IMR-90 (cell line): ENCODE measurements around the gene SPATA21. TPM values are rescaled to one million over a fixed set of nuclear protein-coding genes. Genes with fewer than 3 reads are reported as not detected.

Experiments used
- ATAC-seq: fragments of 200-7000 bp; cut with Tn5 transposase; 2 replicates; pipeline ENCODE4 v1.9.1; 2020; ENCODE audit warnings: low read depth, mild to moderate bottlenecking, moderate library complexity
- BruUV-seq: library from RNA; stranded (reverse); fragments of 400-500 nt; replicated peaks from 2 replicates; lab custom pipeline; 2021; lab: Mats Ljungman, UMichigan
- CTCF ChIA-PET: fragments of 300-600 bp; formaldehyde crosslinking; extraction: SDS; loops from one replicate; lab custom pipeline; 2021; ENCODE audit warnings: antibody characterized with exemption; lab: Yijun Ruan, JAX
- POLR2A ChIA-PET: fragments of 300-600 bp; sonication (Branson Sonifier 250); formaldehyde crosslinking; loops from one replicate; lab custom pipeline; 2022; ENCODE audit warnings: antibody characterized with exemption; ENCODE audit not compliant: unreplicated experiment; lab: Charles Lee
- DNase-seq: peaks from one replicate; pipeline ENCODE4 v3.0.0; 2013
- H2AFZ ChIP-seq: replicated peaks from 2 replicates; pipeline ENCODE3; 2013; ENCODE audit warnings: low read length, mild to moderate bottlenecking; ENCODE audit not compliant: poor library complexity
- H2AK5ac ChIP-seq: 2 replicates; pipeline ENCODE4 v1.6.1; 2013; ENCODE audit warnings: low read depth, low read length, inconsistent platforms
- H2AK9ac ChIP-seq: replicated peaks from 2 replicates; pipeline ENCODE3; 2013; ENCODE audit warnings: mild to moderate bottlenecking, low read depth, low read length, moderate library complexity; ENCODE audit not compliant: poor library complexity
- H2BK120ac ChIP-seq: 2 replicates; pipeline ENCODE4 v1.6.1; 2013; ENCODE audit warnings: low read depth, low read length, inconsistent platforms
- H2BK15ac ChIP-seq: 3 replicates; pipeline ENCODE4 v1.6.1; 2013; ENCODE audit warnings: low read depth, low read length, inconsistent platforms
- H2BK20ac ChIP-seq: 2 replicates; pipeline ENCODE4 v1.6.1; 2013; ENCODE audit warnings: low read depth, mild to moderate bottlenecking, inconsistent platforms, low read length, moderate library complexity
- H2BK5ac ChIP-seq: 2 replicates; pipeline ENCODE4 v1.6.1; 2013; ENCODE audit warnings: mild to moderate bottlenecking, low read depth, low read length, inconsistent platforms; ENCODE audit not compliant: poor library complexity, severe bottlenecking
- H3K14ac ChIP-seq: replicated peaks from 2 replicates; pipeline ENCODE4 v1.6.1; 2013; ENCODE audit warnings: low read depth, low read length, inconsistent platforms
- H3K18ac ChIP-seq: 2 replicates; pipeline ENCODE4 v1.6.1; 2013; ENCODE audit warnings: low read depth, low read length, control low read depth
- H3K23ac ChIP-seq: 2 replicates; pipeline ENCODE4 v1.6.1; 2013; ENCODE audit warnings: low read depth, low read length, inconsistent platforms
- H3K27ac ChIP-seq: 2 replicates; pipeline ENCODE4 v1.5.1; 2013; ENCODE audit warnings: mild to moderate bottlenecking, control low read depth, low read length; ENCODE audit not compliant: insufficient read depth
- H3K27me3 ChIP-seq: 2 replicates; pipeline ENCODE4 v1.6.1; 2013; ENCODE audit warnings: low read length; ENCODE audit not compliant: control insufficient read depth, insufficient read depth
- H3K36me3 ChIP-seq: 2 replicates; pipeline ENCODE4 v1.6.1; 2013; ENCODE audit warnings: low read length, mixed read lengths; ENCODE audit not compliant: control insufficient read depth, insufficient read depth
- H3K4ac ChIP-seq: 2 replicates; pipeline ENCODE4 v1.6.1; 2013; ENCODE audit warnings: low read depth, low read length, inconsistent platforms
- H3K4me1 ChIP-seq: 2 replicates; pipeline ENCODE4 v1.6.1; 2013; ENCODE audit warnings: low read length, mixed read lengths; ENCODE audit not compliant: control insufficient read depth, insufficient read depth
- H3K4me2 ChIP-seq: 2 replicates; pipeline ENCODE4 v1.6.1; 2013; ENCODE audit warnings: low read depth, mild to moderate bottlenecking, control low read depth, low read length, moderate library complexity
- H3K4me3 ChIP-seq: 2 replicates; pipeline ENCODE4 v1.5.1; 2013; ENCODE audit warnings: low read depth, mild to moderate bottlenecking, control low read depth, low read length, moderate library complexity; ENCODE audit not compliant: insufficient read depth
- H3K56ac ChIP-seq: 2 replicates; pipeline ENCODE4 v1.6.1; 2013; ENCODE audit warnings: low read length, inconsistent platforms; ENCODE audit not compliant: insufficient read depth; ENCODE audit errors: extremely low read depth
- H3K79me1 ChIP-seq, 2 experiments: 2 replicates each; pipeline ENCODE4 v1.6.1; 2013; ENCODE audit warnings: low read length in 2 of 2, inconsistent platforms in 1 of 2, low read depth in 1 of 2
- H3K9ac ChIP-seq: 2 replicates; pipeline ENCODE4 v1.6.1; 2013; ENCODE audit warnings: low read depth, low read length, control low read depth
- H3K9me1 ChIP-seq: 2 replicates; pipeline ENCODE4 v1.6.1; 2013; ENCODE audit warnings: low read length, inconsistent platforms; ENCODE audit not compliant: insufficient read depth
- H3K9me3 ChIP-seq: 2 replicates; pipeline ENCODE4 v1.6.1; 2013; ENCODE audit warnings: low read length; ENCODE audit not compliant: control insufficient read depth, insufficient read depth
- H4K20me1 ChIP-seq: 2 replicates; pipeline ENCODE4 v1.6.1; 2013; ENCODE audit warnings: low read length, inconsistent platforms; ENCODE audit not compliant: insufficient read depth
- H4K5ac ChIP-seq: 2 replicates; pipeline ENCODE4 v1.6.1; 2013; ENCODE audit warnings: mild to moderate bottlenecking, low read depth, low read length, control low read depth
- H4K8ac ChIP-seq, 2 experiments: 2 replicates each; pipeline ENCODE4 v1.6.1; 2013; ENCODE audit warnings: low read depth in 2 of 2, low read length in 2 of 2, control low read depth in 1 of 2, inconsistent platforms in 1 of 2
- H4K91ac ChIP-seq: 2 replicates; pipeline ENCODE4 v1.6.1; 2013; ENCODE audit warnings: low read depth, low read length, inconsistent platforms; ENCODE audit not compliant: insufficient read depth
- BHLHE40 ChIP-seq: fragments of 150-350 bp; IDR thresholded peaks from 2 replicates; pipeline ENCODE4 v1.6.1; 2016; ENCODE audit warnings: mild to moderate bottlenecking, low read depth, low read length
- FOS ChIP-seq: fragments of 150-350 bp; IDR thresholded peaks from 2 replicates; pipeline ENCODE4 v1.6.1; 2016; ENCODE audit warnings: low read depth, low read length
- MAFK ChIP-seq: IDR thresholded peaks from 2 replicates; pipeline ENCODE4 v1.6.1; 2012; ENCODE audit warnings: low read depth, low read length, improper control_type of control experiment
- NFE2L2 ChIP-seq: fragments of 150-350 bp; IDR thresholded peaks from 2 replicates; pipeline ENCODE4 v1.6.1; 2016; ENCODE audit warnings: low read depth, mild to moderate bottlenecking, low read length
- POLR2A ChIP-seq: IDR thresholded peaks from 2 replicates; pipeline ENCODE4 v1.6.1; 2012; ENCODE audit warnings: mild to moderate bottlenecking, low read depth, low read length
- WGBS, 2 experiments: methylation state at CpG; one replicate each; pipeline versions ENCODE4 v1.1.5 to v1.1.7; 2013; ENCODE audit warnings: missing lambda C conversion rate in 2 of 2; ENCODE audit not compliant: insufficient read length in 1 of 2; ENCODE audit errors: extremely low coverage in 2 of 2; 5-methylcytosine and 5-hydroxymethylcytosine counted together
- dilution Hi-C: fragments of 300-500 bp; cut with HindIII; formaldehyde crosslinking; loops from one replicate; pipeline ENCODE4 v1.14.3; 2018; ENCODE audit warnings: low sequenced_read_pairs; ENCODE audit not compliant: unreplicated experiment
- in situ Hi-C: fragments of 300-500 bp; cut with MboI; formaldehyde crosslinking; loops from 3 replicates; pipeline ENCODE4 v1.14.3; 2019; ENCODE audit warnings: low sequenced_read_pairs, inconsistent platforms, mixed read lengths
- intact Hi-C: fragments of 100-400 bp; cut with micrococcal nuclease; formaldehyde crosslinking; loops from 2 replicates; pipeline ENCODE4 v1.10.0; 2022
- polyA plus RNA-seq, 3 experiments: library from polyadenylated mRNA; depleted of rRNA; stranded (reverse); fragments of >200 nt; gene quantifications; 2 replicates each; pipeline ENCODE4 v1.2.3, GENCODE V29; 2012; ENCODE audit warnings: low replicate concordance in 1 of 3
- total RNA-seq: library from RNA; depleted of rRNA; stranded (reverse); fragments of >200 nt; gene quantifications from 2 replicates; pipeline ENCODE4 v1.2.3, GENCODE V29; 2012

SPATA21 gene
- total and polyA plus RNA-seq, 2 of the 4 experiments (the other 2 are of a cell fraction): not detected

- ChIA-PET CTCF (no interaction called here), POLR2A (no interaction called here)
- Histone ChIP-seq H3K9me3 (no peaks in the 10 kb centered on the region), H3K18ac (peak overlapping the region; percentile 95), H3K27ac (peak overlapping the region; percentile 95), H2AK5ac (peak overlapping the region; percentile 100), H2BK5ac (peak overlapping the region; percentile 97), H3K23ac (peak overlapping the region; percentile 68; the same call in 1 of the 2 replicates), H4K8ac (peak overlapping the region; percentile 1 to 96; a peak in 3 of 4 replicates), H3K27me3 (no peaks in the 10 kb centered on the region), H2AK9ac (peak overlapping the region; percentile 93), H4K91ac (peak overlapping the region; percentile 89), H3K36me3 (peaks cover 46% of the 10 kb centered on the region), H3K4me2 (no peak overlapping the region), H2BK20ac (peak overlapping the region; percentile 62; the same call in 1 of the 2 replicates), H3K4me3 (no peak overlapping the region), H3K4me1 (peaks cover 22% of the 10 kb centered on the region), H3K79me1 (peaks cover 24 to 75% of the 10 kb centered on the region in 2 experiments; a peak in 3 of 4 replicates), H2BK120ac (peak overlapping the region; percentile 88), H3K9ac (no peak overlapping the region), H3K56ac (no peak overlapping the region), H3K4ac (peak overlapping the region; percentile 97), H4K5ac (peak overlapping the region; percentile 95), H3K9me1 (peaks cover 23% of the 10 kb centered on the region), H2AFZ (peak overlapping the region; percentile 73), H3K14ac (peak overlapping the region; percentile 90), H4K20me1 (peaks cover 28% of the 10 kb centered on the region), H2BK15ac (no peak overlapping the region; the same call in 2 of the 3 replicates)
- dilution Hi-C loops: no loop called here
- in situ Hi-C loops: no loop called here
- ATAC-seq (peak; percentile 94), DNase-seq (peak; percentile 84)
- no TSS peak for BruUV-seq
- TF ChIP-seq POLR2A (no peak), NFE2L2 (no peak), MAFK (peak; percentile 82), FOS (no peak), BHLHE40 (no peak)
- no CpG with 5 or more reads among the region's 7 CpGs for WGBS, 2 experiments
- intact Hi-C loops: no loop called here
These were observed 40.6 kb downstream of the SPATA21 start for GRCh38 chr1:16396591-16396990.
